Type B pancreatic cell (in vitro differentiated cells): Measurements from ENCODE around the gene P2RX1. TPM values are rescaled to one million over a fixed set of nuclear protein-coding genes. Genes with fewer than 3 reads are reported as not detected.

Experiments
- DNase-seq: peaks from one replicate; pipeline ENCODE4 v3.0.0; 2021; ENCODE audit warnings: mixed read lengths; ENCODE audit not compliant: unreplicated experiment; ENCODE audit errors: extremely low spot score
- H3K27ac Mint-ChIP-seq: 2 replicates; pipeline ENCODE4 v1.8.0; 2021; ENCODE audit warnings: mild to moderate bottlenecking, mixed read lengths
- H3K27me3 Mint-ChIP-seq: 2 replicates; pipeline ENCODE4 v1.8.0; 2021; ENCODE audit warnings: mixed read lengths
- H3K36me3 Mint-ChIP-seq: 2 replicates; pipeline ENCODE4 v1.8.0; 2021; ENCODE audit warnings: mixed read lengths
- H3K4me1 Mint-ChIP-seq: one replicate; pipeline ENCODE4 v1.8.0; 2021; ENCODE audit warnings: mixed read lengths; ENCODE audit not compliant: unreplicated experiment
- H3K4me3 Mint-ChIP-seq: 2 replicates; pipeline ENCODE4 v1.8.0; 2021; ENCODE audit warnings: mild to moderate bottlenecking, mixed read lengths
- H3K9me3 Mint-ChIP-seq: 2 replicates; pipeline ENCODE4 v1.8.0; 2021; ENCODE audit warnings: mixed read lengths
- total RNA-seq: library from RNA; stranded (reverse); gene quantifications from 2 replicates; pipeline ENCODE4 v1.2.1, GENCODE V29; 2021; ENCODE audit warnings: low replicate concordance
- TF ChIP-seq, protein P1 (sequence below): fragments of 200-600 bp; sonication (generic); conservative IDR thresholded peaks from 2 replicates; pipeline ENCODE4 v1.5.0; 2021; ENCODE audit warnings: antibody characterized with exemption, mild to moderate bottlenecking

Gene P2RX1
- total RNA-seq, 1 donor from 2014 or later: not detected

DNA sequence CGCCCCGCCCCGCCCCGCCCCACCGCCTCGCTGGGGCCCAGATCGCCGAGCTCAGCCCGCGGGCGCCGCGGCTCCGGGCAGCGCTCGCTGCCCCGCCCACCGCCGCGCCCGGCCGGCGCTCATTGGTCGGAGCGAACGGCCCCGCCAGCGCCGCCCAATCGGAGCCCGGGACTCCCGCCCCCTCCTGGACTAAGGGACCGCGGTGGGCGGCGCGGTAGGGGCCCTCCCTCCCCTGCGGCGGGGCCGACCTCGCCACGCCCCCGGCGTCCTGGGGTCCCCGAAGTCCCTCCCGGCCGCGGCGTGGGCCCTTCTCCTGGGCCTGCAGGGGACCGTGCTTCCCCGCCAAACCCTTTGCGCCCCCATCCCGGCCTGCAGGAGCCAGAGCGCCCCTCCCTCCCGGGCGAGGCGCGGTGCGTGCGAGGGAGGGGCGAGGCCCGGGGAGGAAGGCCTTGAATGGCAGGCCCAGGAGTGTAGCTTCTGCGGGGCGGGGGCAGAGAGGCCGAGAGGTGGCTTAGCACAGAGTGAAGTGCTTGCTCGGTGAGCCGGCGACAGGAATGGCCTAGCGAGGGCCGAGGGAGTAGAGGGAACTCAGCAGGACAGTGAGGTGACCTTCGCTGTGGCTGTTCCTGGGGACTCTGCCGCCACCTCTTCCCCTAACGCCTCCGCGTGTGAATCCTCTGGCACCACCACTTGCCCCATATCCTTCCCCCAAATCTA, 23.1 kb downstream of the P2RX1 start, which contains the start of gene CAMKK1:
CAMKK1 (minus strand) TSS at position 51 of the 717 bp plus-strand sequence. CDS start 7,366 bp downstream, outside the sequence.
- H3K4me1 Mint-ChIP-seq: peaks cover 35% of the 10 kb centered on the region
- H3K27me3 Mint-ChIP-seq: peaks cover 16% of the 10 kb centered on the region
- peak within 1 kb of the TSS; percentile 70 for H3K27ac Mint-ChIP-seq
- TF ChIP-seq, protein P1, sequence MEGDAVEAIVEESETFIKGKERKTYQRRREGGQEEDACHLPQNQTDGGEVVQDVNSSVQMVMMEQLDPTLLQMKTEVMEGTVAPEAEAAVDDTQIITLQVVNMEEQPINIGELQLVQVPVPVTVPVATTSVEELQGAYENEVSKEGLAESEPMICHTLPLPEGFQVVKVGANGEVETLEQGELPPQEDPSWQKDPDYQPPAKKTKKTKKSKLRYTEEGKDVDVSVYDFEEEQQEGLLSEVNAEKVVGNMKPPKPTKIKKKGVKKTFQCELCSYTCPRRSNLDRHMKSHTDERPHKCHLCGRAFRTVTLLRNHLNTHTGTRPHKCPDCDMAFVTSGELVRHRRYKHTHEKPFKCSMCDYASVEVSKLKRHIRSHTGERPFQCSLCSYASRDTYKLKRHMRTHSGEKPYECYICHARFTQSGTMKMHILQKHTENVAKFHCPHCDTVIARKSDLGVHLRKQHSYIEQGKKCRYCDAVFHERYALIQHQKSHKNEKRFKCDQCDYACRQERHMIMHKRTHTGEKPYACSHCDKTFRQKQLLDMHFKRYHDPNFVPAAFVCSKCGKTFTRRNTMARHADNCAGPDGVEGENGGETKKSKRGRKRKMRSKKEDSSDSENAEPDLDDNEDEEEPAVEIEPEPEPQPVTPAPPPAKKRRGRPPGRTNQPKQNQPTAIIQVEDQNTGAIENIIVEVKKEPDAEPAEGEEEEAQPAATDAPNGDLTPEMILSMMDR: peak; percentile 21
- no peaks in the 10 kb centered on the region for H3K36me3 Mint-ChIP-seq
- no peaks in the 10 kb centered on the region for H3K9me3 Mint-ChIP-seq
- peak within 1 kb of the TSS; percentile 88 for H3K4me3 Mint-ChIP-seq
- DNase-seq: peak; percentile 88

DNA sequence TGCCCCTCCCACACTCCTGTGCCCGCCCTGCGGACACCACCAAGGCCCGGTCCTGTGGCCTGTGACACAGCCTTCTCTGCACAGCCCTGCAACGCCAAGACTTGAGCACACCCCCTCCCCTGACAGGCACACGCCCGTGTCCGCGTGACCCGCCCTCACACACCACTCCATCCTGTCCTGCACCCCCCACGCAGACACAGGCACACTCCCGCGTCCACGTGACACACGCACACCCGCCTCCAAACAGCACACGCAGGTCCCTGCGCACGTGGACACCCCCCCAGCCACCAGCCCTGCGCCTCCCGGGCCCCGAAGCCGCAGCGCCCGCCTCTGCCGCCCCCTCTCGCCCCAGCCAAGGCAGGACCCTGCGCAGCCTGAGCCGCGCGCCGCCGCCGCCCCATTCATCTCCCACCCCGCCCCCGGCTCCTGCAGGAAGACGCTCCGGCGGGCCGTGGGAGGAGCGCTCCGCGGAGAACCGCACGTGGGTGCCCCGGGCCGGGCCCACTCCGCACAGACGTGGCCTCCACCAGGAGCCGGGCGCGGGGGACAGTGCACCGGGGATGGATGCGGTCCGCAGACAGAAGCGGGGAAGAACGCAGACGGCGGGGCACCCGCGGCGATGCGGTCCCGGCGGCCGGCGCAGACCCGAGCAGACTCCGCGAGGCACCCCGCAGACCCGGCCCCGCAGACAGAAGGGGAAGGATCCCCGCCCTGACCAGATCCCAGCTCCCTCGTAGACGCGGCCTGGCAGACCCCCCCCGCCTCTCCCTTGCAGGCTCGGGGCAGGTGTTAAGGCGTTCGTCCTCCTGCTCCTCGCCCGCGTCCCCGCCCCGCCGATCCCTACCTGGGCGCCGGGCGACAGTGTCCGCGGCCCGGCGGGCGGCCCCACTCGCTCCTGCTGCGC, 23.9 kb downstream of the P2RX1 start:
- Mint-ChIP-seq H3K27me3 (peaks cover 16% of the 10 kb centered on the region), H3K27ac (no peak overlapping the region), H3K9me3 (no peaks in the 10 kb centered on the region), H3K4me1 (peaks cover 39% of the 10 kb centered on the region), H3K36me3 (no peaks in the 10 kb centered on the region), H3K4me3 (peak overlapping the region; percentile 88)
- no peak for DNase-seq
- TF ChIP-seq, protein P1: no peak

DNA sequence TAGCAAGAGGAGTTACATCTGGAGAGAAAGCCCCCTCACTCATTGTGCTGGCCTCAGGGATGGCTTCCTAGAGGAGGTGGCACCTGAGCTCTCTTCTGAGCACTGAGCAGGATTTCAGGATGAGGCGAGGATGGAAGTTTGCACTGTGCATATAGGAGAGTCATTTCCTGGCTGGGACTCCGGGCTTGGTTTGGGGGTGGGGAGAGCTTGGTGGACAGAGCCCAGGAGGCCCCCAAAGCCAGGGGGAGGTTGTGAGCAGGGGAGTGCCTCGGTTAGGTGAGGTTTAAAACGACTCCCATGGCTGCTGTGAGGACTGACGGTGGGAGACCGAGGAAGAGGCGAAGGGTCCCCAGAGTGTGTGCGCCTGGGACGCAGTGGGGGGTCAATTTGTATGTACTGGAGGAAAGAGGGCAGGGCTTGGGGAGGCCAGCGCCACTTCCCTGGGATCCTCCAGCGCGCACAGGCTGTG, 24.6 kb downstream of the P2RX1 start:
- DNase-seq: no peak
- Mint-ChIP-seq H3K4me3 (peak overlapping the region; percentile 88), H3K27ac (peak overlapping the region; percentile 79), H3K9me3 (no peaks in the 10 kb centered on the region), H3K36me3 (no peaks in the 10 kb centered on the region), H3K4me1 (peaks cover 46% of the 10 kb centered on the region), H3K27me3 (peaks cover 16% of the 10 kb centered on the region)
- TF ChIP-seq, protein P1: no peak

DNA sequence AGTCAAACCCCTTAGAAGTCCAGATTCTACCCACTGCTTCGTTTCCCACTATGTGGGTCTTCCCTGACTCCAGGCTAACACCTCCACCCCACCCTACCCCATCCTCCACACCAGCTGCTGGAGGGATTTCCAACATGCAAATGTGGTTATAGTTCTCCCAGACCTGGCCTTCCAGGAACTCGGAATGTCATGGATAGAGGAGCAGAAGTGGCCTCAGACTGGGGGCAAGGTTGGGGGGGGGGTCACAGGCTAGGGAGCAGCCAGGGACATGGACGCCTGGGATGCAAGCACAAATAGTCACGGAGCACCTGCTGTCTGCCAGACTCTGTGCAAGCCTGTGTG, 25.4 kb downstream of the P2RX1 start:
- Mint-ChIP-seq H3K9me3 (no peaks in the 10 kb centered on the region), H3K4me1 (peaks cover 47% of the 10 kb centered on the region)
- TF ChIP-seq, protein P1: no peak

DNA sequence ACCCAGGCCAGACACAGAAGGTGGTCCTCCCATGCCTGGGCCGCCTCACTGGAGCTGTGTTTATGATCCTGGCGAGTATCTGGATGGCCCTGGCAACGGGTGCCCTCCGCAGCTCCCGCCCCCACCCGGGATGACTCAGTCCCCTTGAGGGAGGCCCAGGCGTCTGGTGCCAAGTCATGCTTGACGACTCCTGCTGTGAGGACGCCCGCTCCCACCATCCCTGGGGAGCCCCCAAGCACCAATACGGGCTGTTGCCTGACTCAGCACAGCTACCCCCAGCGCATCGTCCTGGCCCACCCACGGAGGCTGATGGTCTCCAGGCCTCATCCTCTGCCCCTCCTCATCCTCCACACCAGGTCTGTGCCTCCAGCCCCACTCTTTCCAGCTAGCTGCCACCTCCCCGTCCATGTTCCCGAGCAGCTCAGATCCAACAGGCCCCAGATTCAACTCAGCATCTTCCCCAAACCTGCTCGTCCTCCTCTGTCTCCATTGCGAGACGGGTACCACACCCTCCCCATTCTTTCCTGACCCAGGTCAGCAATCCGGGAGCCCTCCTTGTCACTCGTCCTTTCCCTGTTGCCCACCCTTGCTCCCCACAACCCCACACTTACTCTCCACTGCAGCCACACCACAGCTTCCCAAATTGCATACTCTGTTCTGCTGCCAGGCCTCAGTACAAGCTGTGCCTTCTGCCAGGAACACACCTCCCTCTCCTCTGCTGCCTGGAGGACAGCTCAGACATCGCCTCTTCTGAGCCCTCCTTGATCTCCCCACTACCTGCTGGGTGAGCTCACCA, 26.0 kb downstream of the P2RX1 start:
- Mint-ChIP-seq H3K4me3 (peak overlapping the region; percentile 22), H3K9me3 (no peaks in the 10 kb centered on the region), H3K4me1 (peaks cover 47% of the 10 kb centered on the region), H3K27ac (no peak overlapping the region), H3K27me3 (peaks cover 16% of the 10 kb centered on the region), H3K36me3 (no peaks in the 10 kb centered on the region)
- TF ChIP-seq, protein P1: no peak
- DNase-seq: no peak

More for the DNA sequence above, 25.4 kb downstream of the P2RX1 start:
- Mint-ChIP-seq H3K27ac (peak overlapping the region; percentile 79), H3K4me3 (peak overlapping the region; percentile 88), H3K27me3 (peaks cover 16% of the 10 kb centered on the region), H3K36me3 (no peaks in the 10 kb centered on the region)
- DNase-seq: no peak
